ENCODE data around the gene MT1H. TPM values are rescaled to one million over a fixed set of nuclear protein-coding genes. Genes with fewer than 3 reads are reported as not detected.

The MT1H gene
- total and polyA plus RNA-seq, 2 of the 13 experiments (the other 11 are each of a cell fraction or from before 2014, with no cell fraction given) = 0.60 TPM; not detected in 1

DNA sequence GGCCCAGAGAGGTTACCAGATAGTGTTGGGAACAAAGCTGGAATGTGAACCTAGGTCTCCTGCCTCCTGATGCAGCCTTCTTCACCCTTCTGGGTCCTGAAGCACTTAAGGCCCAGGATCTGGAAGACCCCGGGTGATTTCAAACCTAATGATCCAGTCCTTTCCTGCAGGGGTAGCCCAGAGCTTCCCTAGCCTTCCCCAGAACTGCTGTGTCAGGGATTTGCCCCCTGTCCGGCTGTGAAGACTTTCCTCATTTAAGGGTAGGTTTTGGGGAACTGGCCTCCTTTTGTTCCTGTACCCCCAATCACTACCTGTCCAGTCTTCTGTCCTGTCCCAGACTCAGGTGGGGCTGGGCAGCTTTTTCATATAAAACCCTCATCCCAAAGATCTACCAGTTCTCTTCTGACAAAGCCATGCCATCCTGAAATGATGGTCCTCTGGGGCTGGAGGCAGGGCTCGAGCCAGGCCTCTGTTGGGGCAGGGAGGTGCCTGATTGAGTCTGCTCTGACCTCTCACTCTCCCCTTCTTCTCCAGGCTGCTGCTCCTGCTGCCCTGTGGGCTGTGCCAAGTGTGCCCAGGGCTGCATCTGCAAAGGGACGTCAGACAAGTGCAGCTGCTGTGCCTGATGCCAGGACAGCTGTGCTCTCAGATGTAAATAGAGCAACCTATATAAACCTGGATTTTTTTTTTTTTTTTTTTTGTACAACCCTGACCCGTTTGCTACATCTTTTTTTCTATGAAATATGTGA is 14.0 kb downstream of the MT1H start (continued):
- TF ChIP-seq, protein P1, sequence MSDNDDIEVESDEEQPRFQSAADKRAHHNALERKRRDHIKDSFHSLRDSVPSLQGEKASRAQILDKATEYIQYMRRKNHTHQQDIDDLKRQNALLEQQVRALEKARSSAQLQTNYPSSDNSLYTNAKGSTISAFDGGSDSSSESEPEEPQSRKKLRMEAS (IDR thresholded peaks at IDR 0.05) = no peak
- TF ChIP-seq ZNF225 (CRISPR knock-in tag; IDR thresholded peaks at IDR 0.05) = no peak

DNA sequence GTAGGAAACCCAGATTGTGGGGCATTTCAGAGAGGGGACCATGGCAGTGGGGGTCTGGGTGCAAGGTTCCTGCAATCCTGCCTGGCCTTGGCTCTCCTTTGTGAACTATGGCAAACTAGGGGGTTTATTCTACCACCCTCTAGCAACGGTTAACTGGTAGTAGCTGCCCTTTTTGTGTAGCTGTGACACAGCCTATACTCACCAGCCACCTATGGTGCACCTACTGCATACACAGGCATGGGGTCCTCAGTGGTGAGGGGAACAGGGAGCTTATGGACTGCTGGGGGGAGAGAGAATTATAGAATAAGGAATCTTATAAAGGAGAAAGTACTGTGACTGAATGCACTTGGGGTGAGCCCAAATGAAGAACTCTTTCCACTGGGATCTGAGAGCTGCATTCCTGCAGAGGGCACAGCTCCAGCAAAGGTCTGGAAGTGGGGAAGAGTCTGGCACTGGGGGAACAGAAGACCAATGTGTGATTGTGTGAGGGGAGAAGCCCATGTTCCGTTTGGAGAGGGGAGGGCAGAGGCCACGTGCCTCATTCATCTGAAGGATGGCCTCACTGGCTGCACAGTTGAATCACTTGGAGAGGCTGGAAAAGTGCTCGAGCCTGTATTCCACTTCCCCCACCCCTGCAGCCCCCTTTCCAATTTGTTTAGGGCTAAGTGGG is 14.8 kb downstream of the MT1H start:
- FAIRE-seq (no peak), ATAC-seq (no peak), DNase-seq (ENCODE audit: low spot score) (no peak)
- Histone ChIP-seq H3K27me3 (ENCODE audit: control insufficient read depth in 1 of 2, insufficient read depth in 2 of 2, low read length in 2 of 2) (peaks cover 0 to 6% of the 10 kb centered on the region in 2 experiments; a peak in 1 of 5 replicates), H3K4me3 (replicated peaks in 1 of 3; ENCODE audit: insufficient read depth in 1 of 3, low read depth in 2 of 3, low read length in 3 of 3) (no peak overlapping the region), H3K9ac (ENCODE audit: insufficient read depth, low read depth, low read length) (no peak overlapping the region), H3K27ac (ENCODE audit: extremely low read length, insufficient read depth, low read length) (no peak overlapping the region), H3K9me3 (ENCODE audit: low read length) (peaks cover 10% of the 10 kb centered on the region), H3K4me2 (ENCODE audit: low read depth, low read length) (no peak overlapping the region), H3K79me2 (ENCODE audit: insufficient read depth, low read length) (no peaks in the 10 kb centered on the region), H3K36me3 (replicated peaks in 1 of 2; ENCODE audit: control insufficient read depth in 1 of 2, insufficient read depth in 2 of 2, low read length in 2 of 2) (no peaks in the 10 kb centered on the region), H3K4me1 (ENCODE audit: insufficient read depth, low read length) (peaks cover 55% of the 10 kb centered on the region), H2AFZ (ENCODE audit: low read length) (no peak overlapping the region), H4K20me1 (ENCODE audit: insufficient read depth, low read length) (no peaks in the 10 kb centered on the region)
- WGBS (ENCODE audit: low lambda C conversion rate) = 43% methylated on average over 3 of the region's 4 CpGs
- no TSS peak for BruUV-seq (replicated peaks)
- ChIA-PET POLR2A (interaction anchor here (1.3 to 1.8 kb wide), 2 partner anchors 18 to 27 kb away, joined by 3 to 5 read pairs; partner anchors contain the start of gene MT1F), CTCF (ENCODE audit: low intra/inter-chr PET ratio, low total read pairs) (no interaction called here)
- intact Hi-C loops (cut with micrococcal nuclease; ENCODE audit: unreplicated experiment) = no loop called here
- in situ Hi-C loops (cut with HindIII; ENCODE audit: extremely low pct_ligation_motif_present, low pct_unique_long_range_greater_than_20kb) = no loop called here
- TF ChIP-seq ZNF567 (CRISPR knock-in tag; IDR thresholded peaks at IDR 0.05; ENCODE audit: borderline replicate concordance) = no peak
- TF ChIP-seq CENPX (CRISPR knock-in tag; IDR thresholded peaks at IDR 0.05) = no peak
- TF ChIP-seq XRCC5 (optimal IDR thresholded peaks at IDR 0.05; ENCODE audit: low read length) = no peak
- TF ChIP-seq GATAD1 (CRISPR knock-in tag; IDR thresholded peaks at IDR 0.05) = no peak
- TF ChIP-seq SRF (IDR thresholded peaks at IDR 0.05; ENCODE audit: low read depth, low read length) = no peak
- TF ChIP-seq, protein P2, sequence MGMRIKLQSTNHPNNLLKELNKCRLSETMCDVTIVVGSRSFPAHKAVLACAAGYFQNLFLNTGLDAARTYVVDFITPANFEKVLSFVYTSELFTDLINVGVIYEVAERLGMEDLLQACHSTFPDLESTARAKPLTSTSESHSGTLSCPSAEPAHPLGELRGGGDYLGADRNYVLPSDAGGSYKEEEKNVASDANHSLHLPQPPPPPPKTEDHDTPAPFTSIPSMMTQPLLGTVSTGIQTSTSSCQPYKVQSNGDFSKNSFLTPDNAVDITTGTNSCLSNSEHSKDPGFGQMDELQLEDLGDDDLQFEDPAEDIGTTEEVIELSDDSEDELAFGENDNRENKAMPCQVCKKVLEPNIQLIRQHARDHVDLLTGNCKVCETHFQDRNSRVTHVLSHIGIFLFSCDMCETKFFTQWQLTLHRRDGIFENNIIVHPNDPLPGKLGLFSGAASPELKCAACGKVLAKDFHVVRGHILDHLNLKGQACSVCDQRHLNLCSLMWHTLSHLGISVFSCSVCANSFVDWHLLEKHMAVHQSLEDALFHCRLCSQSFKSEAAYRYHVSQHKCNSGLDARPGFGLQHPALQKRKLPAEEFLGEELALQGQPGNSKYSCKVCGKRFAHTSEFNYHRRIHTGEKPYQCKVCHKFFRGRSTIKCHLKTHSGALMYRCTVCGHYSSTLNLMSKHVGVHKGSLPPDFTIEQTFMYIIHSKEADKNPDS (CRISPR knock-in tag; IDR thresholded peaks at IDR 0.05) = no peak
- no peak for TF ChIP-seq YEATS4 (CRISPR knock-in tag; IDR thresholded peaks at IDR 0.05; ENCODE audit: borderline replicate concordance)
- no peak for TF ChIP-seq ZBTB3 (CRISPR knock-in tag; IDR thresholded peaks at IDR 0.05; ENCODE audit: borderline replicate concordance, low read depth)

Data from HepG2 (cell line).